K562 (cell line): ENCODE results near the gene SLC2A14.
"Not testable (repeated sequence)": the region's sequence is repeated elsewhere in the genome, so short reads cannot be mapped to it uniquely, and the experiment has no call there.

Experiments used
- ASH1L ChIP-seq: fragments of 450-650 bp; IDR thresholded peaks from 2 replicates; pipeline ENCODE4 v1.6.1; 2018; ENCODE audit warnings: borderline replicate concordance, mild to moderate bottlenecking, low read depth; ENCODE audit not compliant: partially characterized antibody
- CEBPB ChIP-seq: fragments of 450-650 bp; IDR thresholded peaks from 2 replicates; pipeline ENCODE4 v1.6.1; 2016; ENCODE audit warnings: missing genetic modification characterization, missing compliant biosample characterization
- FOXK2 ChIP-seq, 2 experiments: fragments of 450-650 bp; IDR thresholded peaks in 1 of 2; conservative IDR thresholded peaks in 1 of 2; 2 replicates each; pipeline ENCODE4 v1.6.1; 2016; ENCODE audit warnings: low read depth in 2 of 2, mild to moderate bottlenecking in 1 of 2
- HMBOX1 ChIP-seq: sonication (generic); IDR thresholded peaks from 2 replicates; pipeline ENCODE4 v1.6.1; 2016
- MBD2 ChIP-seq: sonication (generic); IDR thresholded peaks from 2 replicates; pipeline ENCODE4 v1.6.1; 2016; ENCODE audit warnings: low read depth, borderline replicate concordance
- NFRKB ChIP-seq: fragments of 450-650 bp; IDR thresholded peaks from 2 replicates; pipeline ENCODE4 v1.6.1; 2016; ENCODE audit warnings: low read depth
- POLR2A ChIP-seq: fragments of 450-650 bp; conservative IDR thresholded peaks from 2 replicates; pipeline ENCODE4 v1.6.1; 2016
- SMARCE1 ChIP-seq: fragments of 450-650 bp; IDR thresholded peaks from 2 replicates; pipeline ENCODE4 v1.7.1; 2016; ENCODE audit warnings: mild to moderate bottlenecking
- SPI1 ChIP-seq: IDR thresholded peaks from 2 replicates; pipeline ENCODE4 v1.6.1; 2011; ENCODE audit warnings: low read depth, low read length, control low read depth, borderline replicate concordance
- TEAD4 ChIP-seq, 2 experiments: sonication (generic) in 1 of 2; formaldehyde crosslinking in 1 of 2; IDR thresholded peaks; 2 replicates each; pipeline versions ENCODE4 v1.6.1 to v1.8.0; 2012 to 2022; ENCODE audit warnings: borderline replicate concordance in 1 of 2, inconsistent platforms in 1 of 2, low read length in 1 of 2, mild to moderate bottlenecking in 1 of 2, missing genetic modification reagents in 1 of 2
- TF ChIP-seq, protein P1 (sequence below): fragments of 450-650 bp; IDR thresholded peaks from 2 replicates; pipeline ENCODE4 v1.6.1; 2017; ENCODE audit warnings: antibody characterized with exemption
- TF ChIP-seq, protein P2 (sequence below), 3 experiments: IDR thresholded peaks in 2 of 3; conservative IDR thresholded peaks in 1 of 3; 2 replicates each; pipeline ENCODE4 v1.5.1; 2011 to 2012; ENCODE audit warnings: low read length in 3 of 3, mild to moderate bottlenecking in 3 of 3, control low read depth in 2 of 3, improper control_type of control experiment in 1 of 3, inconsistent platforms in 1 of 3, low read depth in 1 of 3, mixed read lengths in 1 of 3, moderate library complexity in 1 of 3; ENCODE audit not compliant: insufficient read depth in 2 of 3
- TF ChIP-seq, protein P3 (sequence below), 2 experiments: fragments of 450-650 bp; formaldehyde crosslinking in 1 of 2; IDR thresholded peaks; 2 replicates each; pipeline versions ENCODE4 v1.4.0 to v1.6.1; 2014 to 2020; ENCODE audit warnings: mild to moderate bottlenecking in 2 of 2, borderline replicate concordance in 1 of 2, low read depth in 1 of 2

DNA sequence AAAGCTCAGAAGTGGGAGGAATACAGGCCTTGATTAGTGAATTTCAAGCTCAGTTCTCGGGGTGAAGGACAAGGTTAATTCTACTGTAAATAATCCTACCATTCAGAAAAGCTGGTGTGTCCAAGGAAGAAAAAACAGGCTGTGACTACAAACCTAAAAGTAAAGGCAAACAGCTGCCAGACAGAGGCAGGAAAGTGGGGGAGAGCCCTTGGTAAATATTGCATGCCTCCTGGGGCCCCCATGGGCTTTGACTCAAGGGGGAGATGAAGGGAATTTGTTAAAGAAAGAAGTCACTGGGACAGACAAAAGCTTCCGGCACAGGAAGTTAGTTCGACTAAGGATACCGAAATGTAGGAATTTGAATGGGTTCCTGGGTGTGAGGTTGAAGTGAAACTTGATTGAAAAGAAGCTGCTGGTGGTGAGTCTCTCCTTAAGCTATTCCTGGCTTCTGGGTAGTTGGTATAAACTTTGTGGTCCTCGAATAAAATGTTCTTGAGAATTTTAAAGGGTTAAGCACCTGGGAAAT, 32.9 kb upstream of the SLC2A14 start:
- TF ChIP-seq TEAD4 (IDR thresholded peaks at IDR 0.05; ENCODE audit: low read length); TEAD4 (CRISPR knock-in tag; IDR thresholded peaks at IDR 0.05; ENCODE audit: borderline replicate concordance); SPI1; SMARCE1; MBD2; HMBOX1; FOXK2 (conservative IDR thresholded peaks at IDR 0.05 in 1 of 2, IDR thresholded peaks at IDR 0.05 in 1 of 2; ENCODE audit: low read depth in 2 of 2); POLR2A; ASH1L; NFRKB; CEBPB: not testable (repeated sequence)
- TF ChIP-seq, protein P1, sequence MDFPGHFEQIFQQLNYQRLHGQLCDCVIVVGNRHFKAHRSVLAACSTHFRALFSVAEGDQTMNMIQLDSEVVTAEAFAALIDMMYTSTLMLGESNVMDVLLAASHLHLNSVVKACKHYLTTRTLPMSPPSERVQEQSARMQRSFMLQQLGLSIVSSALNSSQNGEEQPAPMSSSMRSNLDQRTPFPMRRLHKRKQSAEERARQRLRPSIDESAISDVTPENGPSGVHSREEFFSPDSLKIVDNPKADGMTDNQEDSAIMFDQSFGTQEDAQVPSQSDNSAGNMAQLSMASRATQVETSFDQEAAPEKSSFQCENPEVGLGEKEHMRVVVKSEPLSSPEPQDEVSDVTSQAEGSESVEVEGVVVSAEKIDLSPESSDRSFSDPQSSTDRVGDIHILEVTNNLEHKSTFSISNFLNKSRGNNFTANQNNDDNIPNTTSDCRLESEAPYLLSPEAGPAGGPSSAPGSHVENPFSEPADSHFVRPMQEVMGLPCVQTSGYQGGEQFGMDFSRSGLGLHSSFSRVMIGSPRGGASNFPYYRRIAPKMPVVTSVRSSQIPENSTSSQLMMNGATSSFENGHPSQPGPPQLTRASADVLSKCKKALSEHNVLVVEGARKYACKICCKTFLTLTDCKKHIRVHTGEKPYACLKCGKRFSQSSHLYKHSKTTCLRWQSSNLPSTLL, result not testable (repeated sequence)
- TF ChIP-seq, protein P2, sequence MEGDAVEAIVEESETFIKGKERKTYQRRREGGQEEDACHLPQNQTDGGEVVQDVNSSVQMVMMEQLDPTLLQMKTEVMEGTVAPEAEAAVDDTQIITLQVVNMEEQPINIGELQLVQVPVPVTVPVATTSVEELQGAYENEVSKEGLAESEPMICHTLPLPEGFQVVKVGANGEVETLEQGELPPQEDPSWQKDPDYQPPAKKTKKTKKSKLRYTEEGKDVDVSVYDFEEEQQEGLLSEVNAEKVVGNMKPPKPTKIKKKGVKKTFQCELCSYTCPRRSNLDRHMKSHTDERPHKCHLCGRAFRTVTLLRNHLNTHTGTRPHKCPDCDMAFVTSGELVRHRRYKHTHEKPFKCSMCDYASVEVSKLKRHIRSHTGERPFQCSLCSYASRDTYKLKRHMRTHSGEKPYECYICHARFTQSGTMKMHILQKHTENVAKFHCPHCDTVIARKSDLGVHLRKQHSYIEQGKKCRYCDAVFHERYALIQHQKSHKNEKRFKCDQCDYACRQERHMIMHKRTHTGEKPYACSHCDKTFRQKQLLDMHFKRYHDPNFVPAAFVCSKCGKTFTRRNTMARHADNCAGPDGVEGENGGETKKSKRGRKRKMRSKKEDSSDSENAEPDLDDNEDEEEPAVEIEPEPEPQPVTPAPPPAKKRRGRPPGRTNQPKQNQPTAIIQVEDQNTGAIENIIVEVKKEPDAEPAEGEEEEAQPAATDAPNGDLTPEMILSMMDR (IDR thresholded peaks at IDR 0.05 in 2 of 3, conservative IDR thresholded peaks at IDR 0.05 in 1 of 3; ENCODE audit: insufficient read depth in 2 of 3, low read depth in 1 of 3, low read length in 3 of 3), result not testable (repeated sequence)
- TF ChIP-seq, protein P3, sequence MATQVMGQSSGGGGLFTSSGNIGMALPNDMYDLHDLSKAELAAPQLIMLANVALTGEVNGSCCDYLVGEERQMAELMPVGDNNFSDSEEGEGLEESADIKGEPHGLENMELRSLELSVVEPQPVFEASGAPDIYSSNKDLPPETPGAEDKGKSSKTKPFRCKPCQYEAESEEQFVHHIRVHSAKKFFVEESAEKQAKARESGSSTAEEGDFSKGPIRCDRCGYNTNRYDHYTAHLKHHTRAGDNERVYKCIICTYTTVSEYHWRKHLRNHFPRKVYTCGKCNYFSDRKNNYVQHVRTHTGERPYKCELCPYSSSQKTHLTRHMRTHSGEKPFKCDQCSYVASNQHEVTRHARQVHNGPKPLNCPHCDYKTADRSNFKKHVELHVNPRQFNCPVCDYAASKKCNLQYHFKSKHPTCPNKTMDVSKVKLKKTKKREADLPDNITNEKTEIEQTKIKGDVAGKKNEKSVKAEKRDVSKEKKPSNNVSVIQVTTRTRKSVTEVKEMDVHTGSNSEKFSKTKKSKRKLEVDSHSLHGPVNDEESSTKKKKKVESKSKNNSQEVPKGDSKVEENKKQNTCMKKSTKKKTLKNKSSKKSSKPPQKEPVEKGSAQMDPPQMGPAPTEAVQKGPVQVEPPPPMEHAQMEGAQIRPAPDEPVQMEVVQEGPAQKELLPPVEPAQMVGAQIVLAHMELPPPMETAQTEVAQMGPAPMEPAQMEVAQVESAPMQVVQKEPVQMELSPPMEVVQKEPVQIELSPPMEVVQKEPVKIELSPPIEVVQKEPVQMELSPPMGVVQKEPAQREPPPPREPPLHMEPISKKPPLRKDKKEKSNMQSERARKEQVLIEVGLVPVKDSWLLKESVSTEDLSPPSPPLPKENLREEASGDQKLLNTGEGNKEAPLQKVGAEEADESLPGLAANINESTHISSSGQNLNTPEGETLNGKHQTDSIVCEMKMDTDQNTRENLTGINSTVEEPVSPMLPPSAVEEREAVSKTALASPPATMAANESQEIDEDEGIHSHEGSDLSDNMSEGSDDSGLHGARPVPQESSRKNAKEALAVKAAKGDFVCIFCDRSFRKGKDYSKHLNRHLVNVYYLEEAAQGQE (IDR thresholded peaks at IDR 0.05; ENCODE audit: borderline replicate concordance), result not testable (repeated sequence)
- TF ChIP-seq, protein P3 (CRISPR knock-in tag; IDR thresholded peaks at IDR 0.05; ENCODE audit: low read depth), result not testable (repeated sequence)
